Activated CD4-positive, CD25-positive, alpha-beta regulatory T cell (primary cell): ENCODE measurements around the gene DTYMK.

ENCODE experiments used
- DNase-seq, 4 experiments: peaks; one replicate each; lab custom pipeline; 2025; lab: John Stamatoyannopoulos, UW

The DTYMK gene

GRCh38 chr2:241706537-241706936, 19.9 kb upstream of the DTYMK start:
- no peak for DNase-seq

GRCh38 chr2:241703032-241703604, 16.5 kb upstream of the DTYMK start:
- DNase-seq: no peak

DNA sequence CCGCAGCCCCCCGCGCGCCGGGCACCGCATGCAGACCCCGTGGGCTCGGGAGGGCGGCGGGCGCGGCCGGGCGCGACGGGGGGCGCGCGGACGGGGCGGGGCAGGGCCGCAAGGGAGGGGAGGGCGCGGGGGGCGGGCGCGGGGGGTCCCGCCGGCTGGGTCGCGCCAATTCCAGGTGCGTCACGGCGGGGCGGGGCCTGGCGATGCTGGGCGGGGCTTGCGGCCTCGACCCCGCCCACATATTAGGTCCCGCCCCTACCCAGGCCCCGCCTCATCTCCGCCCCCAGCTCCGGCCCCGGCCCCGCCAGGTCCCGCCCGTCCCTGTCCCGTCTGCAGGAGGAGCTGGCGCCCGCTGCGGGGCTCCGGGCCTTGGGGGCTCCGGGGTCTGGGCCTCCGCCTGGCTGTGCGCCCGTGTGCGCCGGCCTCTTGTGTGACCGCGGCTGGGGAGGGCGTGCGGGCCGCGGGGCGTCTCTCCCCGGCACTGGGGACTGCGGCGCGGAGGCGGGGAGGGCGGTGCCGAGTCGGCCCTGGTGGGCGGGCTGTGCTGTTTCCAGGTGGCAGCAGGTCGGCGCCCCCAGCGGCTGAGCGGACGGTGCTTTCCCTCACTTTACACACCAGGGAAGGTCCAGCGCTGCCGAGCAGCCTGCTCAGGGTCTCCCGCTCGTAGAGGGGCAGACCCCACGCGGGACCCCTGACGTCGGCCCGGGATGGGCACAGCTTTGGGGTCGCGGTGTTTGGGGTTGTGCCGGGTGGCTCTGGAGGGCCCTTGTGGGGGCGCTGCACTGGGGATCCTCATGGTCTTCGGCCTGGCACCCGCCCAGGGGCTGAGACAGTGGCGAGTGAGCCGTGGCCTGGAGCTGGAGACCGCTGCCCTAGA, 15.8 kb upstream of the DTYMK start:
- DNase-seq: peak; percentile 73 to 87 (median 81)

GRCh38 chr2:241701399-241702154, 15.0 kb upstream of the DTYMK start, which contains the start of gene ING5:
TSS of gene ING5 (plus strand) at chr2:241702039. CDS start at chr2:241702066, 27 bp downstream.
- peak; percentile 94 to 97 (median 96) for DNase-seq

DNA sequence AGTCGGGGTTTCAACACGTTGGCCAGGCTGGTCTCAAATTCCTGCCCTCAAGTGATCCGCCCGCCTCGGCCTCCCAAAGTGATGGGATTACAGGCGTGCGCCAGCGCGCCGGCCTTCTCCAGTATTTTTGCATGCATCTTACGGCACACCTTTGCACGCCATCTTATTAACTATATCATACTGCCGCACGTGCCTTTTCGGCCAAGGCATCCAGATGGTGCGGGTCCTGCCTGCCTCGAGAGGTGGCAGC, 14.5 kb upstream of the DTYMK start:
- DNase-seq: no peak

DNA sequence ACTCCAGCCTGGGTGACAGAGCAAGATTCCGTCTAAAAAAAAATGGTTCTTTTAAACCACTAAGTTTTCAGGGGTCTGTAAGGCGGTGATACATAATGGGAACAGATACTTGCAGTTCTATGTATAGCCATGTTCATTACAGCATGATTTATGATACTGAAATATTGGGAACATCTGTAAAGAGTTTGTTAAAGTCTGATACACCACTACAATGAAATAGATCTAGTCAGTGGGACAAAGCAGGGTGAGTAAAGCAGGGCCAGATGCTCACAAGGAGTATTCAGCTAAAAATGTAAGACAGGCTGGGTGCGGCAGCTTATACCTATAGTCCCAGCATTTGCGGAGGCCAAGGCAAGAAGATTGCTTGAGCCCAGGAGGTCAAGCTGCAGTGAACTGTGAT, 9.0 kb upstream of the DTYMK start:
- no peak for DNase-seq

DNA sequence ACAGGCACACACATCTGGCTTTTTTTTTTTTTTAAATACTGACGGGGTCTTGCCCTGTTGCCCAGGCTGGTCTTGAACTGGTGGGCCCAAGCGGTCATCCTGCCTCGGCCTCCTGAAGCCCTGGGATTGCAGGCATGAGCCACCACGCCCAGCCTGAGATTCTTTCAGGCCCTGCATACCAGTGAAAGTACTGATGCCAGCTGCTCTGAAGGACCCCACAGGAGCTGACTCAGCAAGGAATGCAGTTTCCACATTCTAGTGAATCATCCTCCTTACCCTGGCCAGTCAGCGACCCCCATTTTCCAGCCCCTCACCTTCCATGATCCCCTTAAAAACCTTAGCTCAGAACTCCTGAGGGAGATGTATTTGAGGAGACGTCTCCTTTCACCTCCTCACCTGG, 5.8 kb upstream of the DTYMK start:
- DNase-seq: no peak

DNA sequence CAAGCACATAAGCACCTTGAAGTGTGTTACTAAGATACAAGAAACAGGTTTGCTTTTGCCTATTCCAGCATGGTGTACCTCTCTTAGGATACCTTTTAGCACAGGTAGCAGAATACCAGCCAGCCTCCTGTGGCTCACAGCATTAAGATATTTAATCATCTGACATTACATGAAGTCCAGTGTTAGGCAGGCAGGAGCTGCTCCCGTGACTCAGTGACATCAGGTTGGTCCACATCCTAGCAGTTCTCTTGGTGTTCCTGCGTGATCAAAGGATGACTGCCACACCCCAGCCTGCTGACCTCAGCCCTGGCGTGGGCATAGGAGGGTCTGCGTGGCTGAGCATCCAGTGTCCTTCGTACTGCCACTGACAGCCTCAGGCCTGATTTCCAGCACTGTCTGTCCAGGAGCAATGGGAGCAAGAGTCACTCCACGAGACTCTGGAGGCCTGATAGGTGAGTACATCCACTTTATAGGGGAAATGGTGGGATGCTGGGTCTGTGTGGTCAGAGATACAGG, 3.6 kb upstream of the DTYMK start:
- DNase-seq: no peak

- DNase-seq: no peak
Measured at GRCh38 chr2:241689306-241689705, 2.7 kb upstream of the DTYMK start.

DNA sequence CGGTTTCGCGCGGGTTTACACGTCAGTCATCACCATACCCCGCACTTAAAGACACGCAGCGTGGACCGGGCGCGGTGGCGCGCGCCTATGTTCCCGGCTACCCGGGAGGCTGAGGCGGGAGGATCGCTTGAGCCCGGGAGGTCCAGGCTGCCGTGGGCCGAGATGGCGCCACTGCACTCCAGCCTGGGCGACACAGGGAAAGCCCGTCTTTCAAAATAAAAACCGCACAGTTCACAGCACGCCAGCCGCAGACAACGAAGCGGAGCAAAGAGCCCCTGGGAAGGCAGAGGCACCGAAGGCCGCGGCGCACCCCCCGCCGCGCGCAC, 328 bp downstream of the DTYMK start:
- DNase-seq: no peak

DNA sequence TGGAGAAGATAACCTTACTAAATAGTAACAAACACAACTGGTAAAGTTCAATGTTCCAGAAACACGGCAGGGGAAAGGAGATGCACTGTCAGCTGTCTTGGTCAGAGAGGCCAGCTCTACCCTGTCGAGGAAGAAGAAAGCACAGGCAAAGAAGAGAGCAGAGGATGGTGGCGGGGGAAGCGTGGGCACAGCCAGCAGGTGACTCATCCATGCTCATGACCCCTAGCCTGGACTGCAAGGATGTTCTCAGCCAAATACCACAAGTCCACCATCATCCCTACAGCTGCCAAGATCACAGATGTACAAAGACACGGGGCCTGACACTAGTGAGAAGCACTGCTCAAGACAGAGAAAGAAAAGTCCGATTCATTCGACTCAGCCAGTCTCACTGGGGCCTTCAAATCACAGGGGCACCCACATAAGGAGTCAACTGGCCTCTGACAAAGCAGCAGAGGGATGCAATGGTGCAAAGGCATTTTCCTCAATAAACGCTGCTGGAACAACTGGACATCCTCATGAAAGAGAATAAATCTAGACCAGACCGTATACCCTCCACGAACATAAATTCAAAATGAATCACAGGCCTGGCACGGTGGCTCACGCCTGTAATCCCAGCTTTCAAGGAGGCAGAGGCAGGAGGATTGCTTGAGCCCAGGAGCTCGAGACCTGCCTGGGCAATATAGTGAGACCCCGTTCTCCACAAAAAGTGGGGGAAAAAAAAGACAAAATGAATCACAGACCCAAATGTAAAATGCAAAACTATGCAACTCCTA, 5.6 kb downstream of the DTYMK start:
- DNase-seq: no peak

GRCh38 chr2:241680044-241680443, 6.6 kb downstream of the DTYMK start:
- no peak for DNase-seq

DNA sequence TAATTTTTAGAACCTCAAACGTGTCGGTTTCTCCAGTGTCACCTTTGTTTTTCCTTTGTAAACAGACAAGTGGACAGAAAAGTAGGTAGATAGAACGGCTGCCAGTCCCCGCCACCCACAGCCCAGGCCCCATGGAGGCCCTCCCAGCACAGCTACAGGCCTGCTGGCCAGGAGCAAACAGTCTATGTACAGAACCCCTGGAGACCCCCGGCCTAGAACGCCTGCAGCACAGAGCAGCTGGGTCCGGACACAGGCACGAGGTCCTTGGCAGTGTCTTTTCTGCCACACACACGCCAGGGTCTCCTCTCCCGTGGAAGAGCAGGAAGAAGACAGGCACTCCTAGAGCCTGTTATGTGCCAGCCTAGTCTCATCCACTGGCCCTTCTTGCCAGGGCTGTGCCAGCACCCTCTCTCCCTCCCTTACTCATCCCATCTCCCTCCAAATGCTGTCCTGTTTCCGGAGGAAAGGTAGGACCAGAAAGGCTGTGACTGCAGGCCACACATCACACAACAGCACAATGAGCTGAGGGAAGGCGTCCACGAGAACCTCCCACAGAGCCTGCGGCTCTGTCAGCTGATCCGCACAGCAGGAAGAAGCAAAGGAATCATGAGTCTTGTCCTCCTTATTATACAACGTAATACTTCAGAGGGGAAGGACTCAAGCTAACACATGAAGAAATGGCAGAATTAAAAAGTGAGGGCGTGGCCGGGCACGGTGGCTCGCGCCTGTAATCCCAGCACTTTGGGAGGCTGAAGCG, 7.7 kb downstream of the DTYMK start:
- DNase-seq: no peak

DNA sequence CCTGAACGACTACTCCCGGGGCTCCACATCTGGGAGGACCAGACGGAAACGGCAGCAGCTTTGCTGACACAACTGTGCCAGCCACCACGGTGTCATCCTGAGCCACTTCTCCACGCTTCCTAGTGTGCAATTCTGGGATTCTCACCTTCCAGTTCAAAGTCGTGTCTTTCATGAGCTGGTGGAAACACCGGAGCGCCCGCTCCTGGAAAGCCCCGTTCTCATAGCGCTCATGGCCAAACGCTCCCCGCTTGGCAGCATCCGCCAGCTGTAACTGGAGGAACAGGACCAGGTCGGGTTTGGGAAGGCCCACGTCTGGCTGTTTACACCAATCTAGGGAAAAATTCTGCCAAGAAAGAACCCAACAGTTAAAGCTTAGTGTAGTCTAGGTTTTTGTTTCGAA, 8.3 kb downstream of the DTYMK start:
- DNase-seq: no peak

DNA sequence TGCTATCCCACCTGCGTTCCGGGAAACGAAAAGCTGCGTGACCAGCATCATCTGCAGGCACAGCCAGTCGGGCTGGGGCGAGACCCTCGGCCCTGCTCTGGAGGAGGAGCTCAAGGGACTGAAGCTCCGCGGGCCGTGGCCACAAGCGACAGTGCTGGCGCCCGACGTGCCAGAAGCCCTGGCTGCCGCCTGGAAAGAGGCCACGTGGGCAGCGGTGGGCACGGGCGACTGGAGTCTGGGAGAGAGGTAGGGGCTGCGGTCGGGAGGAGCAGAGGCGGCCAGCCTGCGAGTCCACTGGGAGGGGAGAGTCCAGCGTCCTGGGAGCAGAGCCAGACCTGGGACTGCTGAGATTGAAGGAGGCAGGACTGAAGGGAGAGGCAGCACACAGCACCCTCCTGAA, 9.2 kb downstream of the DTYMK start:
- DNase-seq: no peak

- no peak for DNase-seq
Measured at GRCh38 chr2:241676665-241677064, 9.9 kb downstream of the DTYMK start.

GRCh38 chr2:241675885-241676284, 10.7 kb downstream of the DTYMK start:
- no peak for DNase-seq

DNA sequence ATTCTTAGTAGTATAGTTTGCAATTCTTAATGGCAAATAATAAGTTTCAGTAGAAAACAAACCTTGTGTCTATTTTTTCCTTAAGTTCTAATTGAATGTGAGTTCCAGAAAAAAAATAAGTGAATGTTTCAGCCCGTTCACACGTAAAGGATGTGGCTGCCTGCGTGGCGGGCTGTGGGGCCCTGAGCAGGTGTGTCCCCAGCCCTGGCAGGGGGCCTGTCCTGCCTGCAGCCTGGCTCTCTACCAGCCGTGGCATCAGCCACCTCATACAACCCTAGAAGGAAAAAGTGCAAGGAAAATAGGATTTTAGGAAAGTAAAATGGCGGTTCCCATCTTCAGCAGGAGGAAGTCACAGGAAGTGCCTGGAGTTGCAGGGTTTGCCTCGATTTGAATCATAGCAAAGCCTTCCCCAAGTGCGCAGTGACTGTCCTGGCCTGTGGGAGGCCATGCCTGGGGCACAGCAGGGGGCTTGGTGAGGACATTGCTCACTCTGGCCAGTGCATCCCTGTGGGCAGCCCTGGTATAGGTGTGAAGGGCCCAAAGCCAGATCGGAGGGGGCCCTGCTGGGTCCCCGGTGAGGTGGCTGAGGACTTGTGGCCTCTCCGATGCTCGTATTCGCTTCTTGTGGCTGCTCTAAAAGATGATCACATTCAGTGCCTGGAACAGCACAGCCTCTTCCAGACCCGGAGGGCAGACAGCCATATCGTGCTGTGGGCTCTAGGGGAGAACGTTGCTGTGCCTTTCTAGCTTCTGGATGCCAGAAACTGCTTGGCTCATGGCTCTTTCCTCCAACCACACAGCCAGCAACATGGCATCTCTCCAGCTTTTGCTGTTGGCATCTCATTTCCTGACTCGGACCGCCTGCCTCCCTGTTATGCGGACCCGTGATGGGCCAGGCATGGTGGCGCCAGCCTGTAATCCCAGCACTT, 12.6 kb downstream of the DTYMK start:
- no peak for DNase-seq

DNA sequence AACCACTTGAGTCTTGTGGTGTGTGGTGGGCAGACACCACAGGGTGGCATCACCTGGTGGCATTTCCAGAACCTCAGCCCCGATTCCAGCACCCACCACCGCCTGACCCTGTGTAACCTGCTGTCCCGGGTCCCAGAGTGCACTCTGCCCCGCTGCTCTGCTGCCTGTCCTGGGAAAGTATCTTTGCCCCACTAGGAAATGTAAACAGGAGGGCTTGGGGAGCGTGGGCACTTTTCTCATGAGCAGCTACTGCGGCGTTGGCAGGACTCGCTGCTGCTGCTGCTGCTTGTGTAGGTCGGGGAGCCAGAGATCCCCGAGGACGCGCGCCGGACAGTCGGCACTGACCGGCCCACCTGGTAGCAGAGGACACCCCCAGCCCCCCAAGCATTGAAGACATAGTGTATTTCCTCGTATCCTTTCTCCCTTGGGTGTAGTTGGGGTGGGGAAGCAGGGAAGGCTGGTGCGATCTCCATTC, 13.4 kb downstream of the DTYMK start:
- no peak for DNase-seq
